CD14-positive monocyte (primary cell): ENCODE measurements around the gene SPACDR. TPM values are rescaled to one million over a fixed set of nuclear protein-coding genes. Genes with fewer than 3 reads are reported as not detected.
A peak's percentile ranks its signal among the peaks of the same experiment; 100 is the strongest.

Experiments
- DNase-seq, 3 donors: peaks; one replicate each; pipeline ENCODE4 v3.0.0-alpha.2; 2011 to 2022
- H2AFZ ChIP-seq: 2 replicates; pipeline ENCODE4 v1.6.0; 2012; ENCODE audit warnings: mild to moderate bottlenecking, low read depth, low read length, inconsistent platforms; ENCODE audit not compliant: insufficient read depth, poor library complexity, severe bottlenecking
- H3K27ac ChIP-seq, 2 donors: 1 replicate in 1 of 2; 2 replicates in 1 of 2; pipeline ENCODE4 v1.5.1; 2012 to 2013; ENCODE audit warnings: low read length in 2 of 2, control low read depth in 1 of 2, inconsistent platforms in 1 of 2, low read depth in 1 of 2, mild to moderate bottlenecking in 1 of 2
- H3K27me3 ChIP-seq, 2 donors: one replicate each; pipeline versions ENCODE4 v1.6.0 to v1.6.1; 2011 to 2013; ENCODE audit warnings: low read length in 2 of 2; ENCODE audit not compliant: control insufficient read depth in 2 of 2, insufficient read depth in 2 of 2
- H3K36me3 ChIP-seq, 2 donors: replicated peaks in 1 of 2; 1 replicate in 1 of 2; 2 replicates in 1 of 2; pipeline versions ENCODE4 v1.5.1 to v1.6.1; 2012 to 2013; ENCODE audit warnings: low read length in 2 of 2, control low read depth in 1 of 2, inconsistent platforms in 1 of 2, mild to moderate bottlenecking in 1 of 2; ENCODE audit not compliant: insufficient read depth in 2 of 2, control insufficient read depth in 1 of 2
- H3K4me1 ChIP-seq, 2 donors: 1 replicate in 1 of 2; 2 replicates in 1 of 2; pipeline versions ENCODE4 v1.5.1 to v1.6.1; 2012 to 2013; ENCODE audit warnings: low read length in 2 of 2, control low read depth in 1 of 2, inconsistent platforms in 1 of 2, mild to moderate bottlenecking in 1 of 2, moderate library complexity in 1 of 2; ENCODE audit not compliant: insufficient read depth in 2 of 2, control insufficient read depth in 1 of 2
- H3K4me2 ChIP-seq: replicated peaks from 2 replicates; pipeline ENCODE3; 2012; ENCODE audit warnings: low read length, moderate library complexity, mild to moderate bottlenecking; ENCODE audit not compliant: poor library complexity, severe bottlenecking; ENCODE audit errors: extremely low read depth
- H3K4me3 ChIP-seq, 3 experiments: fragments of 200-600 bp in 1 of 3; sonication (generic) in 1 of 3; replicated peaks in 1 of 3; 1 replicate in 2 of 3; 2 replicates in 1 of 3; pipeline ENCODE4 v1.5.1; 2011 to 2013; ENCODE audit warnings: low read length in 3 of 3, mild to moderate bottlenecking in 3 of 3, control low read depth in 2 of 3, low read depth in 2 of 3, inconsistent platforms in 1 of 3, moderate library complexity in 1 of 3
- H3K79me2 ChIP-seq: 2 replicates; pipeline ENCODE4 v1.6.0; 2012; ENCODE audit warnings: mild to moderate bottlenecking, control low read depth, inconsistent platforms, low read length, moderate library complexity; ENCODE audit not compliant: insufficient read depth
- H3K9ac ChIP-seq: 2 replicates; pipeline ENCODE4 v1.6.0; 2017; ENCODE audit warnings: low read length, mild to moderate bottlenecking; ENCODE audit not compliant: insufficient read depth, poor library complexity, severe bottlenecking
- H3K9me3 ChIP-seq, 2 donors: replicated peaks in 1 of 2; 1 replicate in 1 of 2; 2 replicates in 1 of 2; pipeline versions ENCODE4 v1.5.1 to v1.6.1; 2012 to 2013; ENCODE audit warnings: low read length in 2 of 2, control low read depth in 1 of 2; ENCODE audit not compliant: control insufficient read depth in 1 of 2, insufficient read depth in 1 of 2
- H4K20me1 ChIP-seq: 2 replicates; pipeline ENCODE4 v1.6.0; 2012; ENCODE audit warnings: mild to moderate bottlenecking, low read length, control low read depth, moderate library complexity; ENCODE audit not compliant: insufficient read depth
- H3K27ac Mint-ChIP-seq, 7 donors: one replicate each; pipeline ENCODE4 v1.8.0; 2020; ENCODE audit warnings: mild to moderate bottlenecking in 7 of 7, mixed read lengths in 7 of 7, moderate library complexity in 6 of 7, inconsistent platforms in 2 of 7
- H3K27me3 Mint-ChIP-seq, 3 donors: one replicate each; pipeline ENCODE4 v1.8.0; 2021 to 2022; ENCODE audit warnings: low read depth in 3 of 3, mild to moderate bottlenecking in 3 of 3, mixed read lengths in 3 of 3, moderate library complexity in 3 of 3, inconsistent platforms in 1 of 3
- H3K36me3 Mint-ChIP-seq, 2 donors: one replicate each; pipeline ENCODE4 v1.8.0; 2020; ENCODE audit warnings: mixed read lengths in 2 of 2, inconsistent platforms in 1 of 2, mild to moderate bottlenecking in 1 of 2
- H3K4me1 Mint-ChIP-seq: one replicate; pipeline ENCODE4 v1.8.0; 2020; ENCODE audit warnings: mild to moderate bottlenecking, mixed read lengths
- H3K4me3 Mint-ChIP-seq, 2 donors: one replicate each; pipeline ENCODE4 v1.8.0; 2020; ENCODE audit warnings: mild to moderate bottlenecking in 2 of 2, mixed read lengths in 2 of 2, moderate library complexity in 1 of 2
- H3K9me3 Mint-ChIP-seq, 7 donors: one replicate each; pipeline ENCODE4 v1.8.0; 2020 to 2022; ENCODE audit warnings: mixed read lengths in 7 of 7, mild to moderate bottlenecking in 6 of 7, moderate library complexity in 6 of 7, inconsistent platforms in 2 of 7
- CTCF ChIP-seq: fragments of 200-600 bp; IDR thresholded peaks from one replicate; pipeline ENCODE4 v1.8.0; 2022; ENCODE audit warnings: antibody characterized with exemption, mild to moderate bottlenecking
- whole genome bisulfite sequencing: methylation state at CpG from one replicate; pipeline ENCODE4 v1.1.5; 2013; ENCODE audit warnings: missing lambda C conversion rate; ENCODE audit not compliant: insufficient coverage; 5-methylcytosine and 5-hydroxymethylcytosine counted together
- intact Hi-C, 2 donors: fragments of 100-400 bp; cut with micrococcal nuclease; formaldehyde crosslinking; loops; one replicate each; pipeline versions ENCODE4 v1.15.0 to v1.15.1; 2023
- polyA plus RNA-seq, 3 donors: library from polyadenylated mRNA; depleted of rRNA in 1 of 3; unstranded in 2 of 3; stranded (reverse) in 1 of 3; fragments of 300-500 nt in 2 of 3; fragments of >200 nt in 1 of 3; fragmentation: Illumina TruSeq in 2 of 3; gene quantifications; 1 replicate in 2 of 3; 2 replicates in 1 of 3; pipeline ENCODE4 v1.2.3, GENCODE V29; 2012 to 2021

The SPACDR gene
- polyA plus RNA-seq, 3 donors = 0.40 to 2.5 TPM; not detected in 1

DNA sequence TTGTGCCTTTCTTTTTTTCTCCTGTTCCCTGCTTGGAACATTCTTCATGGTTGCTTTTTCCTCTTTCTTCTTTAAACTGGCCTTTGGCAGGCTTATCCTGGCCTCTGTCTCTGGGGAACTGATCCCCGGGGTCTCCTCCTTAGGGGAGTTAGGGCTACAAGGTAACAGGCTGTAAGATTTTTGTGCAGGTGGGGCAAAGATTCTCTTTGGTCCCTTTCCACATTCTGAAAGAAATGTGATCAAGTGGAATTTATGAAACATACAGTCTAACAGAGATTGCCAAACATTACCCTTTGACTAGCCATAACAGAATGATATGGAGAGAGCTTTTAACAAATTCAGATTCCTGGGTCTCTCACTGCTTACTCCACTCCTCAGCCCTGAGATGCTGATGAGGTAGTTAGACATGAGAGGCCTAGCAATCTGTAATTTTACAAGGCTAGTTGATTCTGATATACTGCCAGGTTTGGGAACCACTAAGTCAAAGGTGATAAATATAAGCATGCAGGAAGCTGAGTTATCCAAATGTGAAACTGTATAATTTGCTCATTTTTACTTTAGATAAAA is 44.3 kb downstream of the SPACDR start:
- H3K36me3 Mint-ChIP-seq = peaks cover 74 to 85% of the 10 kb centered on the region in 2 donors
- H3K27ac Mint-ChIP-seq = peak overlapping the region in 4 of 7 donors; percentile 4 to 22 (median 6)
- no peak overlapping the region for H3K9ac ChIP-seq
- no peak overlapping the region for H3K4me3 Mint-ChIP-seq
- no peak for DNase-seq
- no peak overlapping the region for H3K27ac ChIP-seq
- H3K4me1 ChIP-seq = no peaks in the 10 kb centered on the region
- H3K4me3 ChIP-seq = no peak overlapping the region
- H2AFZ ChIP-seq = no peak overlapping the region
- H3K36me3 ChIP-seq = peaks cover 50 to 86% of the 10 kb centered on the region in 2 donors
- H3K79me2 ChIP-seq = no peaks in the 10 kb centered on the region
- H3K27me3 Mint-ChIP-seq = peaks cover 0 to 2% (median 0%) of the 10 kb centered on the region in 3 donors
- intact Hi-C loops = no loop called here
- no peak for TF ChIP-seq CTCF
- WGBS = no CpG with 5 or more reads among the region's 1 CpG
- H3K9me3 Mint-ChIP-seq = no peaks in the 10 kb centered on the region
- H4K20me1 ChIP-seq = peaks cover 4% of the 10 kb centered on the region
- peaks cover 2% of the 10 kb centered on the region for H3K4me1 Mint-ChIP-seq
- no peaks in the 10 kb centered on the region for H3K9me3 ChIP-seq
- H3K27me3 ChIP-seq = no peaks in the 10 kb centered on the region
- no peak overlapping the region for H3K4me2 ChIP-seq

DNA sequence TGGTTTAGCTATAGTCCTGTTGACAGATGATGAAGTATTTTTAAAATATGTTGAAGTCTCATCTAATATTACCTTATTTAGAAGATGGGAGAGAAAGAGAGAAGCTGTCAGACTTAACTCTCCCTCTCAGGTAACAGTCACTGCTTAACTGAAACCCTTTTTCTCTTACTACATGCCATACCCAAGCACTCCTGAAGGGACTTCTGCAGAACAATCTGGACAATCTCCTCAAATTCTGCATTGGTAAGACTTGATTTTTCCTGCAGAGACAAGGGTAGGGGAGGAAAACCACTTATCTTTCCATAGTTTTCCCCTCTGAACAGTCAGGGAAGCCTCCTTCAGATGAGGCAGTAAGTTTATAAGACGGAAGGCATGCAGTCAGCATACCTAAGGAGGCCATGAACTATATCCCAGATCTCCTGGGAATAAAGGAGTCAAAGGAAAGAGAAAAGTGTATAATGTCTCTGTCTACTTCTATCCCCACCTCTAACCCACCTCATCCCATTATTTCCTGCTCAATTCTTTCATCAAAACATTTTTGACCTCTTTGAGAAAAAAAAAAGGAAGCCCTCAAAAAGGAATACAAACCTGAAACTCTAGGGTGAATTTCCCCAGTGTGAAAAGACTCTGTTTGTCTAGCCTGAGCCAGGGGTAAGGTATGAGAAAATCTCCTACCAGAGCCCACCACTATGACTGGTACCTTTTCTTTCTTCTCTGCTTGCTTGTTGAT is 45.0 kb downstream of the SPACDR start:
- intact Hi-C loops = no loop called here
- TF ChIP-seq CTCF = no peak
- Histone ChIP-seq H3K9me3 (no peaks in the 10 kb centered on the region), H3K79me2 (no peaks in the 10 kb centered on the region), H3K36me3 (peaks cover 50 to 93% of the 10 kb centered on the region in 2 donors), H3K27me3 (no peaks in the 10 kb centered on the region), H4K20me1 (peaks cover 7% of the 10 kb centered on the region), H3K4me3 (no peak overlapping the region), H3K9ac (no peak overlapping the region), H3K4me2 (no peak overlapping the region), H3K27ac (no peak overlapping the region), H3K4me1 (no peaks in the 10 kb centered on the region), H2AFZ (no peak overlapping the region)
- Mint-ChIP-seq H3K4me1 (peaks cover 2% of the 10 kb centered on the region), H3K36me3 (peaks cover 78 to 91% of the 10 kb centered on the region in 2 donors), H3K27ac (peak overlapping the region in 2 of 7 donors; percentile 4 to 22), H3K4me3 (no peak overlapping the region), H3K9me3 (no peaks in the 10 kb centered on the region), H3K27me3 (peaks cover 0 to 2% (median 0%) of the 10 kb centered on the region in 3 donors)
- WGBS = no CpG with 5 or more reads among the region's 1 CpG
- DNase-seq = no peak
